Stomach (tissue), 4 donors: Measurements from ENCODE around the gene ULBP1.

Experiments used
- CTCF ChIP-seq, 7 experiments: fragments of 450-650 bp in 4 of 7; fragments of 200-600 bp in 3 of 7; sonication (generic) in 3 of 7; IDR thresholded peaks; one replicate each; pipeline ENCODE4 v1.5.1; 2016 to 2019; ENCODE audit warnings: antibody characterized with exemption in 7 of 7, control low read depth in 2 of 7, mild to moderate bottlenecking in 1 of 7
- EP300 ChIP-seq: sonication (generic); formaldehyde crosslinking; IDR thresholded peaks from one replicate; pipeline ENCODE4 v1.6.1; 2017; ENCODE audit warnings: antibody characterized with exemption
- POLR2A ChIP-seq, 4 donors: fragments of 450-650 bp; IDR thresholded peaks; one replicate each; pipeline ENCODE4 v1.6.1; 2016; ENCODE audit warnings: antibody characterized with exemption in 4 of 4, control low read depth in 2 of 4, mild to moderate bottlenecking in 1 of 4, moderate library complexity in 1 of 4
- POLR2AphosphoS5 ChIP-seq, 3 donors: sonication (generic); formaldehyde crosslinking; IDR thresholded peaks; one replicate each; pipeline ENCODE4 v1.6.1; 2016; ENCODE audit warnings: antibody characterized with exemption in 3 of 3

- no peak for TF ChIP-seq CTCF (IDR thresholded peaks at IDR 0.05)
- no peak for TF ChIP-seq POLR2A (IDR thresholded peaks at IDR 0.05)
- no peak for TF ChIP-seq POLR2AphosphoS5 (IDR thresholded peaks at IDR 0.05)
- TF ChIP-seq EP300: no peak
These were observed 3.3 kb upstream of the ULBP1 start for GRCh38 chr6:149960488-149960887.
